Measurements from ENCODE around the gene HRK. TPM values are rescaled to one million over a fixed set of nuclear protein-coding genes. Genes with fewer than 3 reads are reported as not detected.
"Not testable (repeated sequence)": the region's sequence is repeated elsewhere in the genome, so short reads cannot be mapped to it uniquely, and the experiment has no call there.

Gene HRK
- polyA plus RNA-seq, 1 donor: 0.16 TPM

DNA sequence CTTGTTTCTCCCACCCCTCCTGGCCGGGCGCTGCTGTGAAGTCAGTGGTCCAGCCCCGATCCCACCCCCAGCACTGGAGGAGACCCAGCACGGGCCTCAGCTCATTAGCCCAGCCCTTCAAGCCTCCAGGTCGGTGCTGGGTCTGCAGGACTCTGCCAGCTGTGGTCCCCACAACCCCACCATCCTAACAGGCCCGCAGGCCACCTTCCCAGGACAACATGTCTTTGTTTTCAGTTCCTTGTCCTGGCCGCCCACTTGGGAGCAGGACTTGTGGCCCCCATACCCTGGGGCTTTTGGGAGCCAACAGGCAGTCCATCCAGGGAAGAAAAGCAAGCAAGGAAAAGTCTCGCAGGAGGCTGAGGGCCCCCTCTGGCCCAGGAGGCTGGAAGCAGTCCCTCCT lies 60.0 kb downstream of the HRK start:
- Histone ChIP-seq H3K27me3 (ENCODE audit: control insufficient read depth, insufficient read depth, low read length) (no peaks in the 10 kb centered on the region), H3K27ac (ENCODE audit: low read length) (no peak overlapping the region), H3K4me3 (ENCODE audit: low read length) (no peak overlapping the region), H3K9me3 (ENCODE audit: control insufficient read depth, low read depth, low read length) (no peaks in the 10 kb centered on the region), H3K36me3 (ENCODE audit: control insufficient read depth, insufficient read depth, low read length) (no peaks in the 10 kb centered on the region), H3K4me1 (ENCODE audit: control insufficient read depth, insufficient read depth, low read length) (peaks cover 9% of the 10 kb centered on the region)
- no CpG with 5 or more reads among the region's 8 CpGs for WGBS (ENCODE audit: insufficient coverage, low lambda C conversion rate)
- DNase-seq: no peak

DNA sequence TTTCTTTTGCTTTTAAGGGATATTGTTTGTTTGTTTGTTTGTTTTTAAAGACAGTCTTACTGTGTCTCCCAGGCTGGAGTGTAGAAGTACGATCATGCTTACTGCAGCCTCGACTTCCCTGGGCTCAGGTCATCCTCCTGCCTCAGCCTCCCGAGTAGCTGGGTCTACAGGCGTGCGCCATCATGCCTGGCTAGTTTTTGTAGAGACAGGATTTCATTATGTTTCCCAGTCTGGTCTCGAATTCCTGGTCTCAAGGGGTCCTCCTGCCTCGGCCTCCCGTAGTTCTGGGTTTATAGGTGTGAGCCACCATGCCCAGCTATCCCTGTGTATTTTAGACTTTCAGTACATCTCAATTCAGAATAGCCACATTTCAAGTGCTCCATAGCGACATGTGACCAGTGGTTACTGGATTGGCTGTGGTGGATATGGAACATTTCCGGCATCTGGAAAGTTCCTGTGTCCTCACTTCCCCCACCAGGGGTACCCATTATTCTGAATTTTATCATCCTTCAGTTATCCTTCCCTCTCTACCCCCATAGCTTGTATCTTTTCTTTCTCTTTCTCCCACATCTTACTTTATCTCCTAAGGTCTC lies 61.1 kb downstream of the HRK start:
- Histone ChIP-seq H3K27me3 (ENCODE audit: control insufficient read depth, insufficient read depth, low read length) (no peaks in the 10 kb centered on the region), H3K4me3 (ENCODE audit: low read length) (no peak overlapping the region), H3K27ac (ENCODE audit: low read length) (peak overlapping the region; percentile 77), H3K4me1 (ENCODE audit: control insufficient read depth, insufficient read depth, low read length) (peaks cover 9% of the 10 kb centered on the region), H3K9me3 (ENCODE audit: control insufficient read depth, low read depth, low read length) (no peaks in the 10 kb centered on the region), H3K36me3 (ENCODE audit: control insufficient read depth, insufficient read depth, low read length) (no peaks in the 10 kb centered on the region)
- no peak for DNase-seq
- WGBS (ENCODE audit: insufficient coverage, low lambda C conversion rate): 100% methylated on average over 2 of the region's 10 CpGs

DNA sequence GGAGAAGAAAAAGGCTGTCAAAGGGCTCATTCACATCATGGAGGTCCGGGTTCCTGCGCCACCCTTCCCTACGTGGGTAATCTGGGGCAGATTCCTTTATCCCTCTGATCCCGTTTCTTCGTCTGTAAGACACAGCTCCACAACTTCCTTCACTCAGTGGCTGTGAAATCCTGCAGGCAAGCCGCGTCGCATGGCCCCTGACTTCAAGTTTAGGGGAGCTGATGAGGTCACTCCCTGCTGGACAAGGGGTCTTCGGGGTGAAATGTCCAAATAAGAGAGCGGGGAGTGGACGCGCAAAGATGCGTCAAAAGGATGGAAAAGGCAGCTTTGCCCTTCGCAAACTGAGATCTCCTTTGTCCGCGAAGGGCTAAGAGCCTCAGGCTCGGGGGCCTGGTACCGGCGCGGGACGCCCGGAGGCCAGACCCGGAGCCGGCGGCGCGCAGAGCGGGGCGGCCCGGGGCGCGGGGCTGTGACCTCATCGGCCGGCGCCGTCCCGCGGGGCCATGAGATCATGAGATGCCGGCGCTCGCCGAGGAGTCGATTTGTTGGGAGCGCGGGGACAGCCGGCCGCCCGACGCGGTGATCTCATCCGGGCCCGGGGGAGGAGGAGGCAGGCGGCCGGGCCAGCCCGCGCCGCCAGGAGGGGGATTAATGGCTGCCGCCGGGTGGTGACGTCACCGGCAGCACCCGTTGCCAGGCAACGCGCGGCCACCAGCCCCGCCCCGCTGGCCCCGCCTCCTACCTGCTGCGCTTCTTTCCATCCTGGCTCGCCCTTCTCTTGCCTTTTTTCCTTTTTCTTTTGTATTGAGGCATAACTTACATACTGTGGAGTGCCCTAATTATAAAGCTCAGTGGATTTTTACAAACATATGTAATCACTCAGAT lies 62.1 kb downstream of the HRK start:
- WGBS (ENCODE audit: insufficient coverage, low lambda C conversion rate): no CpG with 5 or more reads among the region's 70 CpGs
- DNase-seq: peak; percentile 90 to 93
- Histone ChIP-seq H3K36me3 (ENCODE audit: control insufficient read depth, insufficient read depth, low read length) (no peaks in the 10 kb centered on the region), H3K27me3 (ENCODE audit: control insufficient read depth, insufficient read depth, low read length) (no peaks in the 10 kb centered on the region), H3K4me3 (ENCODE audit: low read length) (peak overlapping the region; percentile 64), H3K9me3 (ENCODE audit: control insufficient read depth, low read depth, low read length) (no peaks in the 10 kb centered on the region), H3K27ac (ENCODE audit: low read length) (peak overlapping the region; percentile 77), H3K4me1 (ENCODE audit: control insufficient read depth, insufficient read depth, low read length) (peaks cover 9% of the 10 kb centered on the region)

DNA sequence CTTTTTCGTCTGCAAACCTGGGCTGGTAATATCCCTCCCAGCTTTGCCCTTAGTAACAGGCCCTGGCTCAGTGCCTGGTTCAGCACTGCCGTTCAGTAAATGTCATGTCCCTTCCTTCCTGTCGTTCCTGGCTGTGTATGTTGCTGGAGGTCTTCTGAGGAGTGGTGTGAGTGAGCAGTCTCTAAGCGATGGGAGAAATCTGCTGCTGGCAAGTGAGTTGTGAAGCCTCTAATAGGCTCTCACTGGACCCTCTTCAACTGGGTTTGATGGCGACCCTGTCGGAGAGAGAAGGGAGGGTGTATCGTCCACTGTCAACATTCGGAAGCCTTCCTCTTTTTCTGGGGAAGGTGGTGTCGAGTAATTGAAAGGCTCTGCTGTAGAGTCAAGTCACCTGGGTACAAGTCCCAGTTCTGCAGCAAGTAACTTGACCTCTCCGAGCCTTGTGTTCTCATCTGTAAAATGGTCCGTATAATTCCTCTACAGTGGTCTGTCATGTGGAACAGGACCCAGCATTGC lies 62.8 kb downstream of the HRK start:
- peak overlapping the region; percentile 77 for H3K27ac ChIP-seq (ENCODE audit: low read length)
- peak overlapping the region; percentile 64 for H3K4me3 ChIP-seq (ENCODE audit: low read length)
- H3K9me3 ChIP-seq (ENCODE audit: control insufficient read depth, low read depth, low read length): no peaks in the 10 kb centered on the region
- H3K36me3 ChIP-seq (ENCODE audit: control insufficient read depth, insufficient read depth, low read length): no peaks in the 10 kb centered on the region
- peak in 1 of 2 donors; percentile 39 for DNase-seq
- H3K27me3 ChIP-seq (ENCODE audit: control insufficient read depth, insufficient read depth, low read length): no peaks in the 10 kb centered on the region
- WGBS (ENCODE audit: insufficient coverage, low lambda C conversion rate): no CpG with 5 or more reads among the region's 11 CpGs
- peaks cover 9% of the 10 kb centered on the region for H3K4me1 ChIP-seq (ENCODE audit: control insufficient read depth, insufficient read depth, low read length)

DNA sequence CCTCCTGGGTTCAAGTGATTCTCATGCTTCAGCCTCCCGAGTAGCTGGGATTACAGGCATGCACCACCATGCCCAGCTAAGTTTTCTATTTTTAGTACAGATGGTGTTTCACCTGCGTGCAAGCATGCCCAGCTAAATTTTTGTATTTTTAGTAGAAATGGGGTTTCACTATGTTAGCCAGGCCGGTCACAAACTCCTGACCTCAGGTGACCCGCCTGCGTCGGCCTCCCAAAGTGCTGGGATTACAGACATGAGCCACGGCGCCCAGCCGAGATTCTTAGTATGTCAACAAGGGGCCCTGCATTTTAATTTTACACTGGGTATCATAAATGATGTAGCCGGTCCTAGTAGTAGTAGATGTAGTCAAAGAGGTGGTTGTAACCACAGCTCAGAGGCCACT lies 66.5 kb downstream of the HRK start:
- not testable (repeated sequence) for H3K36me3 ChIP-seq (ENCODE audit: control insufficient read depth, insufficient read depth, low read length); H3K27ac ChIP-seq (ENCODE audit: low read length); H3K9me3 ChIP-seq (ENCODE audit: control insufficient read depth, low read depth, low read length); H3K4me3 ChIP-seq (ENCODE audit: low read length); H3K27me3 ChIP-seq (ENCODE audit: control insufficient read depth, insufficient read depth, low read length); H3K4me1 ChIP-seq (ENCODE audit: control insufficient read depth, insufficient read depth, low read length); DNase-seq
- no CpG with 5 or more reads among the region's 10 CpGs for WGBS (ENCODE audit: insufficient coverage, low lambda C conversion rate)

DNA sequence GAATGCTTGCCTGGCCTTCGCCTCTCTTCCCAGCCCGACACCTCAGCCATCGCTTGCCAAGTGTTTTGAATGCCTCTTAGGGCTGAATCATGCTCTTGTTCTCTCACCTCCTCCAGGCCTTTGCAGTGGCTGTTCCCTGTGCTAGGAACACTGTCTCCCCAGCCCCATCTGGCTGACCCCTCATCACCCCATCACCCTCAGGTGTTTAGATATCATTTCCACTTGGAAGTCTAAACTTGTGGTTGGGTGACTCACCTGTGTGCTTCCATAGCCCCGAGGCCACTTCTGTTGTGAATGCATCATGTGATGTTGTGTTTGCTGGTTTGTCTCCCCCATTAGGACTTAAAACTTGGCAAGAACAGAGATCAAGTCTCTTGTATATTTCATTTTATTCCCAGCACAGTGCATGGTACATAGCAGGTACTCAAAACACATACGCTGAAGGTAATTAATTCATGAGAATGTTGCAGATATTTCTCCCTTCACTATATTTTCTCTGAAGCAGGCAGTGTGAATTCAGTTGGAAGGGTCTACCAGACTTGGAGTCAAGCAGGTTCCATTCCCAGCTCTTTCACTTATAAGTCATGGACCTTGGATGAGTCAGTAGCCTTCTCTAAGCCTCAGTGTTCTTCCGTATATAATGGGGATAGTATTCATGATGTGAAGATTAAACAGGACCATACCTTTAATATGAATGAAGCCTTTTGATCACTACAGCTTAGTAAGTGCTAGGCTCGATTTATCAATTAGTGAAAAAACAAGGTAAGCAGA lies 67.8 kb downstream of the HRK start:
- H3K27ac ChIP-seq (ENCODE audit: low read length): no peak overlapping the region
- H3K9me3 ChIP-seq (ENCODE audit: control insufficient read depth, low read depth, low read length): no peaks in the 10 kb centered on the region
- no peak for DNase-seq

DNA sequence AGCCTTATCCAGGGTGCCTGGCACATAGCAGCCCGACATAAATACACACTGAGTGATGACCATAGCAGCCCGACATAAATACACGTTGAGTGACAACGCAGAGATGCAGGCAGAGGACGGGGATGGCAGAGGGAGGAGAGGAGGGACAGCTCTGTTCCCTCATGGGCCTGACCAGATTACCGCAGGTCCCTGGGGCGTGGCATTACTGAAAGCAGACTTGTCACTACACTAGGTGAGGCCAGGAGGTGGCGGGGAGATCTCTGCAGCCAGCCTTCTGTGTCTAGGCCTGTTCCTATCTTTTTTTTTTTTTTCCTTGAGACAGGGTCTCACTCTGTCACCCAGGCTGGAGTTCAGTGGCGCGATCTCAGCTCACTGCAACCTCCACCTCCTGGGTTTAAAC lies 69.0 kb downstream of the HRK start:
- WGBS (ENCODE audit: insufficient coverage, low lambda C conversion rate): no CpG with 5 or more reads among the region's 10 CpGs

More for the DNA sequence above, 67.8 kb downstream of the HRK start:
- WGBS (ENCODE audit: insufficient coverage, low lambda C conversion rate): no CpG with 5 or more reads among the region's 7 CpGs
- H3K27me3 ChIP-seq (ENCODE audit: control insufficient read depth, insufficient read depth, low read length): no peaks in the 10 kb centered on the region
- no peaks in the 10 kb centered on the region for H3K36me3 ChIP-seq (ENCODE audit: control insufficient read depth, insufficient read depth, low read length)
- H3K4me3 ChIP-seq (ENCODE audit: low read length): no peak overlapping the region
- peaks cover 4% of the 10 kb centered on the region for H3K4me1 ChIP-seq (ENCODE audit: control insufficient read depth, insufficient read depth, low read length)

DNA sequence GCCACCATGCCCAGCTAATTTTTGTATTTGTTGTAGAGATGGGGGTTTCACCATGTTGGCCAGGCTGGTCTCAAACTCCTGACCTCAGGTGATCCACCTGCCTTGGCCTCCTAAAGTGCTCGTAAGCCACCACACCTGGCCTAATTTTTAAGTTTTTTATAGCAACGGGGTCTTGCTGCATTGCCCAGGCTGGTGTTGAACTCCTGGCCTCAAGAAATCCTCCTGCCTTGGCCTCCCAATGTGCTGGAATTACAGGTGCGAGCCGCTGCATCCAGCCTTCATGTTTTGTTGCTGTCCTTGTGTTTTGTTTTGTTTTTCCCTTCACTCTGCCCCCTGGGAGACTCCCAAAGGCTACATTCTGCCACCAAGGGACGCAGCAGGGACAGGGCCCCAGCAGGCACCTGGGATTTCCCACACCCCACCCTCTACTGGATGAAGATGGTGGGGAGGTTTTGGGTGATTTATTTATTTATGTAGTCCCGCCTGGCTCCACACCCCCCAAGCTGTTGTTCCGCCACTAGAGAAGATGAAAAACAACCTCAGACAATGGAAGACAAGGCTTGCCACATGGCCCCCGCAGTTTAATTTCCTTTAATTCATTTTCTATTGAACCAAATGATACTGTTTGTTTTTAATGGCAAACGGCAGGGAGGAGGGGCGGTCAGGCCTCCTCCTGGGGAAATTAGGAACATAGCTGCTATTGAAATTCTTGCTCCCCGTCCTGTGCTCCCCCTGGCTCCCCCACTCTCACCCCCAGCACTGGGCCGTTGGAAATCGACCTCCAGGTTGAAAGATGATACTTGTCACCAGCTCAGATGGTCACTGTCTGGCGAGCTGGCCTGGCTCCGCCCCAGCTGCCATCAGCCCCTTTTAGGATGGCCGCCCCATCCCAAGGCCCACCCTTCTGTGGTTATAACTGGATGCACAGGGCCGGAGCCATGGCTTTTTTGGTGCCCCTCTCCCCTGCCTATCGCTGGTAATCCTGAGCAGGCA lies 72.8 kb downstream of the HRK start:
- WGBS (ENCODE audit: insufficient coverage, low lambda C conversion rate): no CpG with 5 or more reads among the region's 18 CpGs
- no peak overlapping the region for H3K4me3 ChIP-seq (ENCODE audit: low read length)
- DNase-seq: no peak

More for the DNA sequence above, 69.0 kb downstream of the HRK start:
- no peak for DNase-seq
- H3K9me3 ChIP-seq (ENCODE audit: control insufficient read depth, low read depth, low read length): no peaks in the 10 kb centered on the region
- no peak overlapping the region for H3K27ac ChIP-seq (ENCODE audit: low read length)
- no peaks in the 10 kb centered on the region for H3K27me3 ChIP-seq (ENCODE audit: control insufficient read depth, insufficient read depth, low read length)
- no peaks in the 10 kb centered on the region for H3K36me3 ChIP-seq (ENCODE audit: control insufficient read depth, insufficient read depth, low read length)
- no peak overlapping the region for H3K4me3 ChIP-seq (ENCODE audit: low read length)
- H3K4me1 ChIP-seq (ENCODE audit: control insufficient read depth, insufficient read depth, low read length): no peaks in the 10 kb centered on the region

DNA sequence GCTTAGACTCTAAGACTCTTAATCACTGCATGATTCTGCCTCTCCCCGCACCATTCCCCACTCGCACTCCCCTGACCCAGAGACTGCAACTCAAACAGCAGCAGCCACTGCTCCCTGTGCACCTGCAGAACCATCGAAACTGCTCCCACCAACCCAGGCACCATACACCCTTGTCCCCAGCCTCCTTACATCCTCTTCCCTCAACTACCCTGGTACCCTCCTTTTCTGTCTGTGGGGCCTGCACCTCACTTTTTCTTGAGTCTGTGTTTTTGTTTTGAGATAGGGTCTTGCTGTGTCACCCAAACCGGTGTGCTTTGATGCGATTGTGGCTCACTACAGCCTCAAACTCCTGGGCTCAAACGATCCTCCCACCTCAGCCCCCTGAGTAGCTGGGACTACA lies 73.7 kb downstream of the HRK start:
- WGBS (ENCODE audit: insufficient coverage, low lambda C conversion rate): no CpG with 5 or more reads among the region's 6 CpGs
- H3K4me1 ChIP-seq (ENCODE audit: control insufficient read depth, insufficient read depth, low read length): no peaks in the 10 kb centered on the region
- no peaks in the 10 kb centered on the region for H3K27me3 ChIP-seq (ENCODE audit: control insufficient read depth, insufficient read depth, low read length)

More for the DNA sequence above, 72.8 kb downstream of the HRK start:
- Histone ChIP-seq H3K4me1 (ENCODE audit: control insufficient read depth, insufficient read depth, low read length) (no peaks in the 10 kb centered on the region), H3K36me3 (ENCODE audit: control insufficient read depth, insufficient read depth, low read length) (no peaks in the 10 kb centered on the region), H3K27me3 (ENCODE audit: control insufficient read depth, insufficient read depth, low read length) (no peaks in the 10 kb centered on the region), H3K9me3 (ENCODE audit: control insufficient read depth, low read depth, low read length) (no peaks in the 10 kb centered on the region), H3K27ac (ENCODE audit: low read length) (no peak overlapping the region)

More for the DNA sequence above, 73.7 kb downstream of the HRK start:
- no peak overlapping the region for H3K27ac ChIP-seq (ENCODE audit: low read length)
- H3K9me3 ChIP-seq (ENCODE audit: control insufficient read depth, low read depth, low read length): no peaks in the 10 kb centered on the region
- no peaks in the 10 kb centered on the region for H3K36me3 ChIP-seq (ENCODE audit: control insufficient read depth, insufficient read depth, low read length)
- no peak for DNase-seq
- no peak overlapping the region for H3K4me3 ChIP-seq (ENCODE audit: low read length)
